Airway epithelial cell (primary cell): ENCODE data around the gene COPS6. TPM values are rescaled to one million over a fixed set of nuclear protein-coding genes. Genes with fewer than 3 reads are reported as not detected.

Experiments
- total RNA-seq: library from RNA; depleted of rRNA; stranded (reverse); fragments of >200 nt; gene quantifications from 2 replicates; pipeline ENCODE4 v1.2.3, GENCODE V29; 2015

Gene COPS6
- total RNA-seq: 46.7 and 56.3 TPM in 2 replicates

DNA sequence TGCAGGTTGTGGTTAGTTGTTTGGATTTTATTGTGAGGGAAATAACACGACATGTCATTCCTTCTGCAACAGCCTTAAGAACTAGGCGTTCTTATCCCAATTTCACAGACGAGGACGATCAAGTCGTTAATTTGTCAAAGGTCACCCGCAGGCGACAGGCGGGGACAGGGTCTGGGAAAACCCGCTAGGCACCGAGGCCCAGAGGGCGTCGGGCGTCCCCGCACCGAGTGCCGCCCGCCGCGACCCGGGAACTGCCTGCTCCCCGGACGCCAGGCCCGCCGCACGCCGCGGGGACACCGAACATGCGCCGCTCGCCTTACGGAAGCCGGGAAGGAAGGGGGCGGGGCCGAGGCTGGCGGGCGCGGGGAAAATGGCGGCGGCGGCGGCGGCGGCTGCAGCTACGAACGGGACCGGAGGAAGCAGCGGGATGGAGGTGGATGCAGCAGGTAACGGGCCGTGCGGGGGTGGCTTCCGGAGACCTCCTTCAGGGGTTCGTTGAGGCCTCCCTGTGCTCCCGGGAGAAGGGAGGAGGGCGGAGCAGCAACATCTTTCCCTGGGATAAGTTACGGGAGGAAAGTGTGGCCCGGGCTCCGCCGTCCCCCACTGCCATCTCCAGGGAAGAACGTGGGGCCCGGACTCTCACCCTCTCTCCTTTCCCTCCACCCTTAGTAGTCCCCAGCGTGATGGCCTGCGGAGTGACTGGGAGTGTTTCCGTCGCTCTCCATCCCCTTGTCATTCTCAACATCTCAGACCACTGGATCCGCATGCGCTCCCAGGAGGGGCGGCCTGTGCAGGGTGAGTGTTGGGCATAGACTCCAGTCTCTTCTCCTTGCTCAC, at the start of gene COPS6:
TSS of gene COPS6 (plus strand) at position 349 of the 837 bp plus-strand sequence. CDS start at position 371, 22 bp downstream.

GRCh38 chr7:100049441-100050291, 39.1 kb upstream of the COPS6 start, which contains the start of gene ZSCAN21:
TSS of gene ZSCAN21 (plus strand) at chr7:100049774. CDS start at chr7:100057007, 7,233 bp downstream.

GRCh38 chr7:100081535-100082102, 7.2 kb upstream of the COPS6 start, which contains the start of gene ZNF3:
TSS of gene ZNF3 (minus strand) at chr7:100081723. CDS start at chr7:100077357, 4,366 bp downstream.

GRCh38 chr7:100101016-100101862, 12.5 kb downstream of the COPS6 start, which contains the start of the genes AP4M1 and MCM7:
TSS of gene AP4M1 (plus strand) at chr7:100101643. CDS start at chr7:100101715, 72 bp downstream.
TSS of gene MCM7 (minus strand) at chr7:100101397. CDS start at chr7:100101294, 103 bp downstream.

GRCh38 chr7:100119072-100119969, 30.6 kb downstream of the COPS6 start, which contains the start of the genes CNPY4 and TAF6:
TSS of gene CNPY4 (plus strand) at chr7:100119634. CDS start at chr7:100119745, 111 bp downstream.
TSS of gene TAF6 (minus strand) at chr7:100119358. CDS start at chr7:100114209, 5,149 bp downstream.

GRCh38 chr7:100126931-100127865, 38.4 kb downstream of the COPS6 start, which contains the start of gene MBLAC1:
TSS of gene MBLAC1 (plus strand) at chr7:100126967. CDS start at chr7:100127396, 429 bp downstream.

Other genes starting within 250 kb of the COPS6 start
- gene OR2AE1, start 211.9 kb upstream of the COPS6 start, total RNA-seq: not detected in 2 replicates
- gene TRIM4, start 169.4 kb upstream of the COPS6 start, total RNA-seq: 16.1 and 16.9 TPM in 2 replicates
- not detected in 2 replicates for gene GJC3, start 159.3 kb upstream of the COPS6 start, total RNA-seq
- 0.21 TPM in 1 of 2 replicates, not detected in the other for gene AZGP1, start 112.9 kb upstream of the COPS6 start, total RNA-seq
- 13.6 and 19.1 TPM in 2 replicates for gene ZKSCAN1, start 73.4 kb upstream of the COPS6 start, total RNA-seq
- 7.9 and 11.6 TPM in 2 replicates for gene ZSCAN21, start 39.2 kb upstream of the COPS6 start, total RNA-seq
- 11.8 and 17.4 TPM in 2 replicates for gene ZNF3, start 7.2 kb upstream of the COPS6 start, total RNA-seq
- 121 and 137 TPM in 2 replicates for gene MCM7, start 12.4 kb downstream of the COPS6 start, total RNA-seq
- 16.7 and 19.3 TPM in 2 replicates for gene AP4M1, start 12.7 kb downstream of the COPS6 start, total RNA-seq
- gene TAF6, start 30.4 kb downstream of the COPS6 start, total RNA-seq: 35.9 and 36.7 TPM in 2 replicates
- gene CNPY4, start 30.7 kb downstream of the COPS6 start, total RNA-seq: 4.8 and 7.4 TPM in 2 replicates
- gene MBLAC1, start 38.0 kb downstream of the COPS6 start, total RNA-seq: 2.1 and 2.6 TPM in 2 replicates
- 201 and 230 TPM in 2 replicates for gene LAMTOR4, start 59.9 kb downstream of the COPS6 start, total RNA-seq
- gene TRAPPC14, start 69.8 kb downstream of the COPS6 start, total RNA-seq: 12.1 and 14.2 TPM in 2 replicates
- gene GAL3ST4, start 79.6 kb downstream of the COPS6 start, total RNA-seq: 2.4 and 2.7 TPM in 2 replicates
- gene GPC2, start 88.4 kb downstream of the COPS6 start, total RNA-seq: 1.9 and 2.5 TPM in 2 replicates
- gene STAG3, start 88.9 kb downstream of the COPS6 start, total RNA-seq: 0.07 and 0.14 TPM in 2 replicates
- not detected in 2 replicates for gene PVRIG, start 131.0 kb downstream of the COPS6 start, total RNA-seq
- not detected in 2 replicates for gene SPDYE3, start 218.7 kb downstream of the COPS6 start, total RNA-seq